GM23338 (cell line): ENCODE measurements around the gene THOC7. TPM values are rescaled to one million over a fixed set of nuclear protein-coding genes. Genes with fewer than 3 reads are reported as not detected.

ENCODE experiments used
- ATAC-seq: fragments of 200-7000 bp; cut with Tn5 transposase; 3 replicates; pipeline ENCODE4 v1.9.1; 2020
- DNase-seq: peaks from one replicate; pipeline ENCODE4 v3.0.0-alpha.2; 2015; ENCODE audit warnings: low spot score
- H2AFZ ChIP-seq: fragments of 200-600 bp; sonication (generic); 2 replicates; pipeline ENCODE4 v1.8.0; 2016; ENCODE audit warnings: antibody characterized with exemption, mild to moderate bottlenecking, moderate library complexity
- H3F3A ChIP-seq: fragments of 200-600 bp; sonication (generic); replicated peaks from 2 replicates; pipeline ENCODE4 v1.8.0; 2017; ENCODE audit warnings: antibody characterized with exemption, mixed run types, low read depth
- H3K27ac ChIP-seq: fragments of 200-600 bp; sonication (generic); 2 replicates; pipeline ENCODE4 v1.6.1; 2016; ENCODE audit warnings: low read depth
- H3K27me3 ChIP-seq: fragments of 200-600 bp; sonication (generic); 2 replicates; pipeline ENCODE4 v1.8.0; 2016; ENCODE audit warnings: mild to moderate bottlenecking, mixed run types, moderate library complexity; ENCODE audit not compliant: insufficient read depth
- H3K36me3 ChIP-seq: fragments of 200-600 bp; sonication (generic); 2 replicates; pipeline ENCODE4 v1.8.0; 2016; ENCODE audit warnings: mild to moderate bottlenecking; ENCODE audit not compliant: insufficient read depth
- H3K4me1 ChIP-seq: fragments of 200-600 bp; sonication (generic); 2 replicates; pipeline ENCODE4 v1.8.0; 2016; ENCODE audit warnings: mild to moderate bottlenecking, moderate library complexity; ENCODE audit not compliant: insufficient read depth
- H3K4me2 ChIP-seq: fragments of 200-600 bp; sonication (generic); 2 replicates; pipeline ENCODE4 v1.7.1; 2017; ENCODE audit warnings: mixed run types
- H3K4me3 ChIP-seq: fragments of 200-600 bp; sonication (generic); 2 replicates; pipeline ENCODE4 v1.6.1; 2016; ENCODE audit warnings: mixed run types
- H3K79me2 ChIP-seq: fragments of 200-600 bp; sonication (generic); replicated peaks from 2 replicates; pipeline ENCODE4 v1.8.0; 2017; ENCODE audit warnings: mild to moderate bottlenecking; ENCODE audit not compliant: insufficient read depth
- H3K9me2 ChIP-seq: fragments of 200-600 bp; sonication (generic); 2 replicates; pipeline ENCODE4 v1.8.0; 2017; ENCODE audit not compliant: insufficient read depth
- H4K20me1 ChIP-seq: fragments of 200-600 bp; sonication (generic); replicated peaks from 2 replicates; pipeline ENCODE4 v1.8.0; 2017; ENCODE audit warnings: mild to moderate bottlenecking; ENCODE audit not compliant: insufficient read depth
- H3K27ac Mint-ChIP-seq: 2 replicates; pipeline ENCODE4 v1.8.0; 2020; ENCODE audit warnings: inconsistent platforms, mild to moderate bottlenecking, moderate library complexity, mixed read lengths
- H3K27me3 Mint-ChIP-seq: 3 replicates; pipeline ENCODE4 v1.8.0; 2022; ENCODE audit warnings: low read depth, mild to moderate bottlenecking, moderate library complexity, mixed read lengths, inconsistent platforms; ENCODE audit not compliant: insufficient read depth, poor library complexity
- H3K36me3 Mint-ChIP-seq: 3 replicates; pipeline ENCODE4 v1.8.0; 2021; ENCODE audit warnings: low read depth, mild to moderate bottlenecking, inconsistent platforms, moderate library complexity, mixed read lengths
- H3K4me1 Mint-ChIP-seq: 3 replicates; pipeline ENCODE4 v1.8.0; 2020; ENCODE audit warnings: mild to moderate bottlenecking, inconsistent platforms, mixed read lengths
- H3K4me3 Mint-ChIP-seq: 3 replicates; pipeline ENCODE4 v1.8.0; 2021; ENCODE audit warnings: moderate library complexity, mild to moderate bottlenecking, inconsistent platforms, mixed read lengths
- H3K9me3 Mint-ChIP-seq: 3 replicates; pipeline ENCODE4 v1.8.0; 2020; ENCODE audit warnings: moderate library complexity, mild to moderate bottlenecking, inconsistent platforms, mixed read lengths
- CREB1 ChIP-seq: fragments of 250-450 bp; sonication (Bioruptor Pico); IDR thresholded peaks from 2 replicates; pipeline ENCODE4 v1.5.0; 2020; ENCODE audit warnings: low read depth, mild to moderate bottlenecking, moderate library complexity
- EZH2 ChIP-seq: fragments of 200-600 bp; sonication (generic); IDR thresholded peaks from one replicate; pipeline ENCODE4 v1.8.0; 2017; ENCODE audit warnings: antibody characterized with exemption, mild to moderate bottlenecking, low read depth; ENCODE audit not compliant: unreplicated experiment
- EZH2phosphoT487 ChIP-seq: fragments of 200-600 bp; sonication (generic); IDR thresholded peaks from one replicate; pipeline ENCODE4 v1.8.1; 2018; ENCODE audit warnings: antibody characterized with exemption; ENCODE audit not compliant: unreplicated experiment
- JUNB ChIP-seq: IDR thresholded peaks from one replicate; pipeline ENCODE4 v1.6.1; 2016; ENCODE audit warnings: antibody characterized with exemption; ENCODE audit not compliant: unreplicated experiment
- NANOG ChIP-seq: IDR thresholded peaks from 2 replicates; pipeline ENCODE4 v1.6.1; 2016; ENCODE audit warnings: antibody characterized with exemption, borderline replicate concordance
- POLR2AphosphoS5 ChIP-seq: IDR thresholded peaks from 2 replicates; pipeline ENCODE4 v1.6.1; 2016; ENCODE audit warnings: antibody characterized with exemption, low read depth
- REST ChIP-seq: IDR thresholded peaks from one replicate; pipeline ENCODE4 v1.6.1; 2018; ENCODE audit warnings: antibody characterized with exemption; ENCODE audit not compliant: unreplicated experiment
- STAT1 ChIP-seq: IDR thresholded peaks from one replicate; pipeline ENCODE4 v1.6.1; 2016; ENCODE audit warnings: antibody characterized with exemption; ENCODE audit not compliant: unreplicated experiment
- ZNF114 ChIP-seq: fragments of 250-450 bp; sonication (Bioruptor Pico); IDR thresholded peaks from 2 replicates; pipeline ENCODE4 v1.5.0; 2020; ENCODE audit warnings: mild to moderate bottlenecking, moderate library complexity
- ZNF331 ChIP-seq: fragments of 250-450 bp; sonication (Bioruptor Pico); IDR thresholded peaks from 2 replicates; pipeline ENCODE4 v1.5.0; 2020; ENCODE audit warnings: low read depth, mild to moderate bottlenecking, moderate library complexity
- polyA plus RNA-seq: library from polyadenylated mRNA; unstranded; fragments of >200 nt; fragmentation: Nextera tagmentation; extraction: Ambion mirVana; gene quantifications from 2 replicates; pipeline ENCODE4 v1.2.1, GENCODE V29; 2016
- total RNA-seq: library from RNA; depleted of rRNA; stranded (reverse); fragments of >200 nt; shearing (Covaris generic); gene quantifications from 2 replicates; pipeline ENCODE4 v1.2.3, GENCODE V29; 2014
- TF ChIP-seq, protein P1 (sequence below): fragments of 250-450 bp; sonication (Bioruptor Pico); IDR thresholded peaks from 2 replicates; pipeline ENCODE4 v1.5.0; 2020; ENCODE audit warnings: mild to moderate bottlenecking, moderate library complexity

THOC7 gene
- total and polyA plus RNA-seq, 2 experiments from 2014 or later, result 53.9 to 166 TPM

DNA sequence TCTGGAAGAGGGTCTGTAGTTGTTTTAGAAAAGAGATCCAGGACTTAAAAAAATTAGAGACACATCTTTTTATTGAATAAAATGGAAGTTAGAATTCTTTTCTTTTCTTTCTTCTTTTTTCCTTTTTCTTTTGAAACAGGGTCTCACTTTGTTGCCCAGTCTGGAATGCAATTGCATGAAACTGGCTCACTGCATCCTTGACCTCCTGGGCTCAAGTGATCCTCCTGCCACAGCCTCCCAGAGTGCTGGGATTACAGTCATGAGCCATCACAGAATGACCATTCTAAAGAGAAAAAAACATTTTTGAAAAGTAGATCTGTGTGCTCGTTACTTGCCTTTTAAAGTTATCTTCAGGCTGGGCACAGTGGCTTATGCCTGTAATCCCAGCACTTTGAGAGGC lies 3.6 kb upstream of the THOC7 start:
- H3K4me1 ChIP-seq, result peaks cover 26% of the 10 kb centered on the region
- ATAC-seq (no peak), DNase-seq (no peak)
- no peaks in the 10 kb centered on the region for H4K20me1 ChIP-seq
- no peaks in the 10 kb centered on the region for H3K27me3 ChIP-seq
- Mint-ChIP-seq H3K27me3 (peaks cover 10% of the 10 kb centered on the region), H3K27ac (no peak overlapping the region), H3K4me3 (no peak overlapping the region), H3K9me3 (no peaks in the 10 kb centered on the region), H3K4me1 (peaks cover 28% of the 10 kb centered on the region), H3K36me3 (peaks cover 7% of the 10 kb centered on the region)
- no peak overlapping the region for H3K27ac ChIP-seq
- no peaks in the 10 kb centered on the region for H3K36me3 ChIP-seq
- peaks cover 89% of the 10 kb centered on the region for H3K79me2 ChIP-seq
- no peak overlapping the region for H2AFZ ChIP-seq
- H3K4me2 ChIP-seq, result no peak overlapping the region
- TF ChIP-seq CREB1 (no peak), ZNF331 (CRISPR knock-in tag) (no peak), JUNB (no peak), REST (no peak), STAT1 (no peak), EZH2 (no peak), EZH2phosphoT487 (no peak), NANOG (no peak), ZNF114 (CRISPR knock-in tag) (no peak), POLR2AphosphoS5 (no peak)
- TF ChIP-seq, protein P1, sequence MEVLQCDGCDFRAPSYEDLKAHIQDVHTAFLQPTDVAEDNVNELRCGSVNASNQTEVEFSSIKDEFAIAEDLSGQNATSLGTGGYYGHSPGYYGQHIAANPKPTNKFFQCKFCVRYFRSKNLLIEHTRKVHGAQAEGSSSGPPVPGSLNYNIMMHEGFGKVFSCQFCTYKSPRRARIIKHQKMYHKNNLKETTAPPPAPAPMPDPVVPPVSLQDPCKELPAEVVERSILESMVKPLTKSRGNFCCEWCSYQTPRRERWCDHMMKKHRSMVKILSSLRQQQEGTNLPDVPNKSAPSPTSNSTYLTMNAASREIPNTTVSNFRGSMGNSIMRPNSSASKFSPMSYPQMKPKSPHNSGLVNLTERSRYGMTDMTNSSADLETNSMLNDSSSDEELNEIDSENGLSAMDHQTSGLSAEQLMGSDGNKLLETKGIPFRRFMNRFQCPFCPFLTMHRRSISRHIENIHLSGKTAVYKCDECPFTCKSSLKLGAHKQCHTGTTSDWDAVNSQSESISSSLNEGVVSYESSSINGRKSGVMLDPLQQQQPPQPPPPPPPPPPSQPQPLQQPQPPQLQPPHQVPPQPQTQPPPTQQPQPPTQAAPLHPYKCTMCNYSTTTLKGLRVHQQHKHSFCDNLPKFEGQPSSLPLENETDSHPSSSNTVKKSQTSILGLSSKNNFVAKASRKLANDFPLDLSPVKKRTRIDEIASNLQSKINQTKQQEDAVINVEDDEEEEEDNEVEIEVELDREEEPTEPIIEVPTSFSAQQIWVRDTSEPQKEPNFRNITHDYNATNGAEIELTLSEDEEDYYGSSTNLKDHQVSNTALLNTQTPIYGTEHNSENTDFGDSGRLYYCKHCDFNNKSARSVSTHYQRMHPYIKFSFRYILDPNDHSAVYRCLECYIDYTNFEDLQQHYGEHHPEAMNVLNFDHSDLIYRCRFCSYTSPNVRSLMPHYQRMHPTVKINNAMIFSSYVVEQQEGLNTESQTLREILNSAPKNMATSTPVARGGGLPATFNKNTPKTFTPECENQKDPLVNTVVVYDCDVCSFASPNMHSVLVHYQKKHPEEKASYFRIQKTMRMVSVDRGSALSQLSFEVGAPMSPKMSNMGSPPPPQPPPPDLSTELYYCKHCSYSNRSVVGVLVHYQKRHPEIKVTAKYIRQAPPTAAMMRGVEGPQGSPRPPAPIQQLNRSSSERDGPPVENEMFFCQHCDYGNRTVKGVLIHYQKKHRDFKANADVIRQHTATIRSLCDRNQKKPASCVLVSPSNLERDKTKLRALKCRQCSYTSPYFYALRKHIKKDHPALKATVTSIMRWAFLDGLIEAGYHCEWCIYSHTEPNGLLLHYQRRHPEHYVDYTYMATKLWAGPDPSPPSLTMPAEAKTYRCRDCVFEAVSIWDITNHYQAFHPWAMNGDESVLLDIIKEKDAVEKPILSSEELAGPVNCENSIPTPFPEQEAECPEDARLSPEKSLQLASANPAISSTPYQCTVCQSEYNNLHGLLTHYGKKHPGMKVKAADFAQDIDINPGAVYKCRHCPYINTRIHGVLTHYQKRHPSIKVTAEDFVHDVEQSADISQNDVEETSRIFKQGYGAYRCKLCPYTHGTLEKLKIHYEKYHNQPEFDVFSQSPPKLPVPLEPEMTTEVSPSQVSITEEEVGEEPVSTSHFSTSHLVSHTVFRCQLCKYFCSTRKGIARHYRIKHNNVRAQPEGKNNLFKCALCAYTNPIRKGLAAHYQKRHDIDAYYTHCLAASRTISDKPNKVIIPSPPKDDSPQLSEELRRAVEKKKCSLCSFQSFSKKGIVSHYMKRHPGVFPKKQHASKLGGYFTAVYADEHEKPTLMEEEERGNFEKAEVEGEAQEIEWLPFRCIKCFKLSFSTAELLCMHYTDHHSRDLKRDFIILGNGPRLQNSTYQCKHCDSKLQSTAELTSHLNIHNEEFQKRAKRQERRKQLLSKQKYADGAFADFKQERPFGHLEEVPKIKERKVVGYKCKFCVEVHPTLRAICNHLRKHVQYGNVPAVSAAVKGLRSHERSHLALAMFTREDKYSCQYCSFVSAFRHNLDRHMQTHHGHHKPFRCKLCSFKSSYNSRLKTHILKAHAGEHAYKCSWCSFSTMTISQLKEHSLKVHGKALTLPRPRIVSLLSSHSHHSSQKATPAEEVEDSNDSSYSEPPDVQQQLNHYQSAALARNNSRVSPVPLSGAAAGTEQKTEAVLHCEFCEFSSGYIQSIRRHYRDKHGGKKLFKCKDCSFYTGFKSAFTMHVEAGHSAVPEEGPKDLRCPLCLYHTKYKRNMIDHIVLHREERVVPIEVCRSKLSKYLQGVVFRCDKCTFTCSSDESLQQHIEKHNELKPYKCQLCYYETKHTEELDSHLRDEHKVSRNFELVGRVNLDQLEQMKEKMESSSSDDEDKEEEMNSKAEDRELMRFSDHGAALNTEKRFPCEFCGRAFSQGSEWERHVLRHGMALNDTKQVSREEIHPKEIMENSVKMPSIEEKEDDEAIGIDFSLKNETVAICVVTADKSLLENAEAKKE (CRISPR knock-in tag), result no peak
- H3K9me2 ChIP-seq, result no peaks in the 10 kb centered on the region
- H3F3A ChIP-seq, result no peaks in the 10 kb centered on the region; the same call in 1 of the 2 replicates
- no peak overlapping the region for H3K4me3 ChIP-seq
